ENCODE measurements around the gene TMEM208.

DNA sequence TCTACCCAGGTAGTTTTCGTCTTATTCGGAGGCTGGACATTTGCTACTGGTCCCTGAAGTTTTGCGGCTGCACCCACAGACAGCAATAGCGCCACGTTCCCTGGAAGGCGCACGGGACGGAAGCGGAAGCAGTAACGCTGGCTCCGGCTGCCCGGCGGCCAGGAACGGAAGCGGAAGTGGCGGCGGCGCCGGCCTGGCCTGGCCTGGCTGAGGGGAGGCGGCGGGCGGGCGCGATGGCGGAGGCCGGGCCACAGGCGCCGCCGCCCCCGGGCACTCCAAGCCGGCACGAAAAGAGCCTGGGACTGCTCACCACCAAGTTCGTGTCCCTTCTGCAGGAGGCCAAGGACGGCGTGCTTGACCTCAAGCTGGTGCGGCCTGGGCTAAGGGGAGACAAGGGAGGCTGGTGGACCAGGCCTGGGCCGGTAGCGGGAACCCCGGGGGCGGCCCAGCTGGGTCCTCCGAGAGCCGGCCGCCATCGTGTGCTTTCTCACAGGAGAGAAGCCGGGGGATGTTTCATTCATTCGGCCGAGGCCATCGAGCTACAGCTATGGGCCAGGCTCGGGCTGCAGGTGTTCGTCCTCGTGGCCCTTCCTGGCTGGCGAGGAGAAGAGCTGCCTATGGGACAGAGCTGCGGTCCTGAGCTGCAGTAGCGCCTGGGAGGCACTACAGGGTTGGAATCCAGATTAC is 34.8 kb upstream of the TMEM208 start, which contains the start of gene E2F4:
- TF ChIP-seq CTCF (IDR thresholded peaks at IDR 0.05) (no peak), EP300 (IDR thresholded peaks at IDR 0.05) (no peak)
